ENCODE measurements around the gene LEKR1.

- TF ChIP-seq CTCF (IDR thresholded peaks at IDR 0.05), result no peak
- TF ChIP-seq EZH2 (IDR thresholded peaks at IDR 0.05; ENCODE audit: borderline replicate concordance, insufficient read depth, low read depth, low read length, poor library complexity, severe bottlenecking), result no peak
Measured at GRCh38 chr3:157065201-157065600, 239.0 kb downstream of the LEKR1 start.
